A673 (cell line): ENCODE measurements around the gene ABHD8. TPM values are rescaled to one million over a fixed set of nuclear protein-coding genes. Genes with fewer than 3 reads are reported as not detected.

Experiments used
- BruUV-seq: library from RNA; stranded (reverse); fragments of 400-500 nt; replicated peaks from 2 replicates; lab custom pipeline; 2021; lab: Mats Ljungman, UMichigan
- CTCF ChIA-PET: fragments of 300-600 bp; sonication (Branson Sonifier 250); formaldehyde crosslinking; loops from one replicate; lab custom pipeline; 2022; ENCODE audit warnings: antibody characterized with exemption; lab: Charles Lee
- POLR2A ChIA-PET: fragments of 300-600 bp; sonication (Branson Sonifier 250); formaldehyde crosslinking; loops from one replicate; lab custom pipeline; 2022; ENCODE audit warnings: antibody characterized with exemption; ENCODE audit not compliant: low non-redundant PET; lab: Charles Lee
- DNase-seq: peaks from one replicate; pipeline ENCODE4 v3.0.0-alpha.2; 2015; ENCODE audit warnings: low spot score
- H3K27ac ChIP-seq: fragments of 200-600 bp; sonication (generic); 2 replicates; pipeline ENCODE4 v1.5.1; 2016; ENCODE audit warnings: mixed run types, low read depth, mild to moderate bottlenecking, mixed read lengths, antibody characterized with exemption, low read length; ENCODE audit not compliant: poor library complexity, severe bottlenecking
- H3K27me3 ChIP-seq: fragments of 200-600 bp; sonication (generic); replicated peaks from 2 replicates; pipeline ENCODE4 v1.6.1; 2017; ENCODE audit warnings: mixed run types, low read depth, mild to moderate bottlenecking, mixed read lengths, antibody characterized with exemption, low read length; ENCODE audit not compliant: insufficient read depth, poor library complexity
- H3K36me3 ChIP-seq: fragments of 200-600 bp; sonication (generic); 2 replicates; pipeline ENCODE4 v1.6.1; 2016; ENCODE audit warnings: mixed run types, mild to moderate bottlenecking, mixed read lengths, antibody characterized with exemption, low read length; ENCODE audit not compliant: insufficient read depth, poor library complexity, severe bottlenecking
- H3K4me1 ChIP-seq: fragments of 200-600 bp; sonication (generic); 2 replicates; pipeline ENCODE4 v1.6.1; 2017; ENCODE audit warnings: mixed run types, mild to moderate bottlenecking, mixed read lengths, antibody characterized with exemption, low read length; ENCODE audit not compliant: insufficient read depth, poor library complexity, severe bottlenecking
- H3K4me3 ChIP-seq: fragments of 200-600 bp; sonication (generic); 2 replicates; pipeline ENCODE4 v1.5.1; 2016; ENCODE audit warnings: low read depth, mixed run types, mild to moderate bottlenecking, mixed read lengths, low read length; ENCODE audit not compliant: poor library complexity, severe bottlenecking
- H3K9me3 ChIP-seq: fragments of 200-600 bp; sonication (generic); 2 replicates; pipeline ENCODE4 v1.6.1; 2016; ENCODE audit warnings: mixed run types, low read depth, mild to moderate bottlenecking, mixed read lengths, antibody characterized with exemption, low read length; ENCODE audit not compliant: poor library complexity, severe bottlenecking
- CTCF ChIP-seq: fragments of 300-800, 200-600 bp; sonication (generic); conservative IDR thresholded peaks from 2 replicates; pipeline ENCODE4 v1.5.1; 2017; ENCODE audit warnings: low read depth, mild to moderate bottlenecking, antibody characterized with exemption, low read length, moderate library complexity, mixed read lengths
- EZH2 ChIP-seq: fragments of 200-600 bp; sonication (generic); IDR thresholded peaks from 2 replicates; pipeline ENCODE4 v1.6.1; 2017; ENCODE audit warnings: borderline replicate concordance, low read depth, mild to moderate bottlenecking, mixed read lengths, antibody characterized with exemption, low read length; ENCODE audit not compliant: poor library complexity, severe bottlenecking
- intact Hi-C: fragments of 100-400 bp; cut with micrococcal nuclease; formaldehyde crosslinking; loops from one replicate; pipeline ENCODE4 v1.10.0; 2022; ENCODE audit not compliant: unreplicated experiment
- total RNA-seq: library from RNA; stranded (reverse); gene quantifications from 2 replicates; pipeline ENCODE4 v1.2.3, GENCODE V29; 2021

Gene ABHD8
- total RNA-seq, 1 experiment from 2014 or later, result 11.0 TPM

GRCh38 chr19:17319473-17320238 is 16.4 kb upstream of the ABHD8 start:
- Histone ChIP-seq H3K9me3 (no peaks in the 10 kb centered on the region), H3K27me3 (no peaks in the 10 kb centered on the region), H3K36me3 (peaks cover 17% of the 10 kb centered on the region), H3K4me3 (no peak overlapping the region), H3K4me1 (no peaks in the 10 kb centered on the region), H3K27ac (no peak overlapping the region)
- intact Hi-C loops, result no loop called here
- CTCF ChIA-PET, result no interaction called here
- TF ChIP-seq EZH2, result no peak
- TF ChIP-seq CTCF, result no peak
- TSS peak; percentile 91 for BruUV-seq
- POLR2A ChIA-PET, result no interaction called here
- no peak for DNase-seq

- TF ChIP-seq EZH2 (no peak), CTCF (no peak)
- BruUV-seq, result no TSS peak
- DNase-seq, result no peak
- POLR2A ChIA-PET, result no interaction called here
- Histone ChIP-seq H3K36me3 (peaks cover 21% of the 10 kb centered on the region), H3K4me1 (no peaks in the 10 kb centered on the region), H3K27ac (no peak overlapping the region), H3K4me3 (no peak overlapping the region), H3K9me3 (no peaks in the 10 kb centered on the region), H3K27me3 (no peaks in the 10 kb centered on the region)
- CTCF ChIA-PET, result no interaction called here
- intact Hi-C loops, result no loop called here
Measured at GRCh38 chr19:17318966-17319365, 15.7 kb upstream of the ABHD8 start.

GRCh38 chr19:17314007-17314593 is 10.9 kb upstream of the ABHD8 start:
- H3K9me3 ChIP-seq, result no peaks in the 10 kb centered on the region
- DNase-seq, result no peak
- ChIA-PET CTCF (no interaction called here), POLR2A (no interaction called here)
- H3K36me3 ChIP-seq, result peaks cover 21% of the 10 kb centered on the region
- intact Hi-C loops, result no loop called here
- H3K27me3 ChIP-seq, result no peaks in the 10 kb centered on the region
- no TSS peak for BruUV-seq
- no peak for TF ChIP-seq EZH2
- TF ChIP-seq CTCF, result no peak
- no peaks in the 10 kb centered on the region for H3K4me1 ChIP-seq
- H3K4me3 ChIP-seq, result no peak overlapping the region
- H3K27ac ChIP-seq, result no peak overlapping the region
